Skeletal muscle satellite cell (primary cell): Measurements from ENCODE around the gene TJP3. TPM values are rescaled to one million over a fixed set of nuclear protein-coding genes. Genes with fewer than 3 reads are reported as not detected.

Experiments
- H3K27me3 ChIP-seq: 2 replicates; pipeline ENCODE4 v1.7.0; 2013; ENCODE audit warnings: low read length; ENCODE audit not compliant: control insufficient read depth, insufficient read depth
- H3K36me3 ChIP-seq: 2 replicates; pipeline ENCODE4 v1.7.0; 2013; ENCODE audit warnings: mild to moderate bottlenecking, control low read depth, low read length; ENCODE audit not compliant: insufficient read depth
- H3K4me1 ChIP-seq: 2 replicates; pipeline ENCODE4 v1.7.0; 2013; ENCODE audit warnings: low read length; ENCODE audit not compliant: control insufficient read depth, insufficient read depth
- H3K4me2 ChIP-seq: 2 replicates; pipeline ENCODE4 v1.7.0; 2013; ENCODE audit warnings: mild to moderate bottlenecking, low read length
- H3K4me3 ChIP-seq: 2 replicates; pipeline ENCODE4 v1.7.0; 2013; ENCODE audit warnings: low read length
- H3K9ac ChIP-seq: 2 replicates; pipeline ENCODE4 v1.7.0; 2013; ENCODE audit warnings: mild to moderate bottlenecking, low read depth, low read length, moderate library complexity
- H3K9me3 ChIP-seq: replicated peaks from 2 replicates; pipeline ENCODE4 v1.7.0; 2013; ENCODE audit warnings: mild to moderate bottlenecking, control low read depth, low read length
- small RNA-seq: library from RNA; depleted of rRNA; stranded (forward); fragments of <200 nt; gene quantifications from one replicate; pipeline ENCODE3, GENCODE V24; 2012

TJP3 gene

GRCh38 chr19:3788996-3789778 lies 81.0 kb downstream of the TJP3 start:
- no peaks in the 10 kb centered on the region for H3K4me1 ChIP-seq
- no peak overlapping the region for H3K4me2 ChIP-seq
- no peak overlapping the region for H3K9ac ChIP-seq
- no peak overlapping the region for H3K4me3 ChIP-seq
- H3K36me3 ChIP-seq, result no peaks in the 10 kb centered on the region
- H3K27me3 ChIP-seq, result peaks cover 37% of the 10 kb centered on the region
- peaks cover 4% of the 10 kb centered on the region for H3K9me3 ChIP-seq

DNA sequence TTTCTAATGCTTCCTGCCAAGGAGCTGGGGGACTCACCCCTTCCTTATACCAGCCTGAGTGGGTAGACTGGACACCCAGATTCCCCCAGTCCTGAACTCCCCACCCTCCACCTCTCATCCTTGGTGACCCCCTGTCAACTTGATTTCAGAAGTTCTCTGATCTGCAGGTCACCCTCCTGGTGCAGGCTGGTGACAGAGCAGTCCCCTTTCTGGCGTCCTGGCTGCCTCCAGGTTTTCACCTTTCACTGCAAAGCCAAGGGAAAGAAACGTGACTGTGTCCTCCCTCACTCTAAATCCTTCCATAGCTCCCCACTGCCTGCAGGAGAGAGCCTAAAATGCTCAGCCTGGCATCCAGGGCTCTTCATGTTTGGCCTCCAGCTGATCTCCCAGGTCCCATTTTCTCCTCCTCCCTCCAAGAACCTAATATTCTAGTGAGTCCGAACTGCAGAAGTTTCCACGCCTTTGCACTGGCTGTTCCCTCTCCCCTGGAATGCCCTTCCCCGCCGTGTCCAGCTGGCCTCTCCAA lies 82.1 kb downstream of the TJP3 start:
- H3K9me3 ChIP-seq, result peaks cover 4% of the 10 kb centered on the region
- H3K9ac ChIP-seq, result no peak overlapping the region
- no peaks in the 10 kb centered on the region for H3K4me1 ChIP-seq
- H3K36me3 ChIP-seq, result no peaks in the 10 kb centered on the region
- no peak overlapping the region for H3K4me2 ChIP-seq
- H3K27me3 ChIP-seq, result peaks cover 31% of the 10 kb centered on the region
- H3K4me3 ChIP-seq, result no peak overlapping the region

GRCh38 chr19:3790941-3791340 lies 82.8 kb downstream of the TJP3 start:
- Histone ChIP-seq H3K4me1 (no peaks in the 10 kb centered on the region), H3K9me3 (peaks cover 4% of the 10 kb centered on the region)

DNA sequence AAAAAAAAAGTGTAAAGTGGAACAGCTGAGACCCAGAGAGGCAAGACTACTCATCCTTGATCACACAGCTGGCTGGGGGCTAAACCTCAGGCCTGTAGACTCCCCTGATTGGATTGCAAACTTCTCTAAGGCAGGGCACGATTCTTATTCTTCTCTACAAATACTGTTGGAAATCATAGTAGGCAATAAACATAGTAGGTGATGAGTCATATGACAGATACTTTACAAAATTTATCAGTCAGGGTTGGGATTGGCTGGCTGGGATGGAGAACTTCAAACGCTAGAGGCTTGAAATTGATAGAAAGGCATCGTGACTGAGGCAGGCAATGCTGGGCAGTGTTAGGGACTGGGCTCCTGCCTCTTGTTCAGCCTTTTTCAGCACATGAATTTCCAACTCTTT lies 83.9 kb downstream of the TJP3 start:
- Histone ChIP-seq H3K36me3 (no peaks in the 10 kb centered on the region), H3K9ac (no peak overlapping the region), H3K4me1 (no peaks in the 10 kb centered on the region), H3K9me3 (peaks cover 4% of the 10 kb centered on the region), H3K27me3 (peaks cover 28% of the 10 kb centered on the region), H3K4me3 (no peak overlapping the region), H3K4me2 (no peak overlapping the region)

More at GRCh38 chr19:3790941-3791340, 82.8 kb downstream of the TJP3 start:
- no peak overlapping the region for H3K4me2 ChIP-seq
- H3K9ac ChIP-seq, result no peak overlapping the region
- H3K27me3 ChIP-seq, result peaks cover 28% of the 10 kb centered on the region
- no peaks in the 10 kb centered on the region for H3K36me3 ChIP-seq
- no peak overlapping the region for H3K4me3 ChIP-seq

DNA sequence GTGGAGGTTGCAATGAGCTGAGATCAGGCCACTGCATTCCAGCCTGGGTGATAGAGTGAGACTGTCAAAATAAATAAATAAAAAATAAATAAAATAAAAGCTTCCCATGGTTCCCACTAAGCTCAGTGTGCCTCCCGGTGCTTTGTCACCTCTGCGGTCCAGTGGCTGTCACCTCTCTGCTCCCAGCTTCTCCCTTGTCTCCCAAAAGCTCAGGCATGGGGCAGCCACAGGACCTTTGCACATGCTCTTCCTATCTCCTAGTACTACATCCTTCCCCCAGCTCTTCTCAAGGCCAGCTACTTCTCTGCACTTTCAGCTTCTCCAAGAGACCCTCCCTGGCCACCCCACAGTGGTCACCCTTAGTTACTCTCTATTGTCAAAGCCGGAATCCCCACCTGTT lies 85.6 kb downstream of the TJP3 start:
- Histone ChIP-seq H3K9me3 (peaks cover 4% of the 10 kb centered on the region), H3K4me1 (no peaks in the 10 kb centered on the region), H3K4me3 (no peak overlapping the region), H3K27me3 (peaks cover 27% of the 10 kb centered on the region), H3K36me3 (no peaks in the 10 kb centered on the region), H3K9ac (no peak overlapping the region), H3K4me2 (no peak overlapping the region)

DNA sequence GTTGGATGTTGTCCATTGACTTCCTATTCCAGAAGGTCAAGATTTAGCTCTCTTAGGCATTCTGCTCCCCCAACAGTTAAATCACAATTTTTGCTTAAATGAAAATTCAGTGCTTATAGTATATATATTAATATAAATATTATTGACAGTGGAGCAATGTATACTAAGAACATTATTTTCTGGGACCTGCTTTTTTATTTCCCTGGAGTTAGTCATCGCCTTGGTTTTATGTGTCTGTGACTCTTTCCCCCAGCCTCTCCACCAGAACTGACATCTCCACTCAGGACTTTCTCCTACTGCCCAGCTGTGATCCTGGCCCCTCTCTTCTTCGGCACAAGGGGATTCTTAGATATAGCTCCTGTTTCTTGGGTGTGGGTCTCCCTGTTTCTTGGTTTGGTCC lies 88.2 kb downstream of the TJP3 start:
- Histone ChIP-seq H3K4me2 (no peak overlapping the region), H3K4me1 (peaks cover 4% of the 10 kb centered on the region), H3K4me3 (no peak overlapping the region)

DNA sequence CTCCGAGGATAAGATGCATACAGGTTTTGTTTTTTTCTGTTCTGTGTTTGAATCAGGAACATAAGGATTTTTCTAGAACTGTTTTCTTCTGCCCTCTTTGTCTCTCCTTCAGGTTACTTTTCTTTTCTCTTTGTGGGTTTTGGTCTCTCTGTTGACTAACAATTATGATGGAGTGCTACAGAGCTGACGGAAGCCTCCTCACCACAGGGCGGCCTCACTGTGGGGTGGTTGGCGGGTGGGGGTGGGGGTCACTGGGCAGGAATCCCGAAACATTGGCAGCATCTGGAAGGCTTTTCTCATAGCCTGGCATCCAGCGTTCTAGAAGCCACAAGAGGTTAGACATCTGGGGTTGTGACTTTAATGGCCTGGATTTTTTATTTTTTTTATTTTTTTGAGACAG lies 90.0 kb downstream of the TJP3 start:
- no peaks in the 10 kb centered on the region for H3K9me3 ChIP-seq
- H3K27me3 ChIP-seq, result peaks cover 36% of the 10 kb centered on the region
- no peak overlapping the region for H3K4me3 ChIP-seq
- no peak overlapping the region for H3K4me2 ChIP-seq
- H3K9ac ChIP-seq, result no peak overlapping the region
- H3K36me3 ChIP-seq, result no peaks in the 10 kb centered on the region
- peaks cover 7% of the 10 kb centered on the region for H3K4me1 ChIP-seq

More for the DNA sequence above, 88.2 kb downstream of the TJP3 start:
- peaks cover 23% of the 10 kb centered on the region for H3K27me3 ChIP-seq
- no peaks in the 10 kb centered on the region for H3K36me3 ChIP-seq
- H3K9me3 ChIP-seq, result no peaks in the 10 kb centered on the region
- no peak overlapping the region for H3K9ac ChIP-seq

Small RNA genes within 50 kb of the gene (small RNA-seq; reads per million reads assigned to genes)
- gene AC005777.1, result not detected
